ENCODE measurements around the gene PARM1. TPM values are rescaled to one million over a fixed set of nuclear protein-coding genes. Genes with fewer than 3 reads are reported as not detected.
"Not testable (repeated sequence)": the region's sequence is repeated elsewhere in the genome, so short reads cannot be mapped to it uniquely, and the experiment has no call there.

PARM1 gene
- total RNA-seq, 1 donor from 2014 or later = 0.07 TPM

- no peak for DNase-seq (ENCODE audit: low read depth, low spot score)
These were observed 50.3 kb downstream of the PARM1 start for GRCh38 chr4:74983253-74983635.

GRCh38 chr4:74990276-74990875 is 57.5 kb downstream of the PARM1 start:
- no peak for DNase-seq (ENCODE audit: low read depth, low spot score)

- not testable (repeated sequence) for DNase-seq (ENCODE audit: low read depth, low spot score)
These were observed 61.5 kb downstream of the PARM1 start for GRCh38 chr4:74994436-74994835.

- DNase-seq (ENCODE audit: low read depth, low spot score) = no peak
These were observed 64.1 kb downstream of the PARM1 start for GRCh38 chr4:74996996-74997395.

- DNase-seq (ENCODE audit: low read depth, low spot score) = no peak
These were observed 65.2 kb downstream of the PARM1 start for GRCh38 chr4:74997948-74998729.

- DNase-seq (ENCODE audit: low read depth, low spot score) = no peak
These were observed 66.9 kb downstream of the PARM1 start for GRCh38 chr4:74999714-75000309.

- no peak for DNase-seq (ENCODE audit: low read depth, low spot score)
These were observed 69.0 kb downstream of the PARM1 start for GRCh38 chr4:75001871-75002270.

- no peak for DNase-seq (ENCODE audit: low read depth, low spot score)
These were observed 69.5 kb downstream of the PARM1 start for GRCh38 chr4:75002381-75002780.

- no peak for DNase-seq (ENCODE audit: low read depth, low spot score)
These were observed 71.1 kb downstream of the PARM1 start for GRCh38 chr4:75003979-75004378.

- no peak for DNase-seq (ENCODE audit: low read depth, low spot score)
These were observed 72.1 kb downstream of the PARM1 start for GRCh38 chr4:75004755-75005668.

GRCh38 chr4:75005727-75006126 is 72.8 kb downstream of the PARM1 start:
- no peak for DNase-seq (ENCODE audit: low read depth, low spot score)

- no peak for DNase-seq (ENCODE audit: low read depth, low spot score)
These were observed 75.0 kb downstream of the PARM1 start for GRCh38 chr4:75007891-75008290.

- DNase-seq (ENCODE audit: low read depth, low spot score) = no peak
These were observed 76.2 kb downstream of the PARM1 start for GRCh38 chr4:75009138-75009537.

- no peak for DNase-seq (ENCODE audit: low read depth, low spot score)
These were observed 78.3 kb downstream of the PARM1 start for GRCh38 chr4:75011131-75011795.

GRCh38 chr4:75015627-75016026 is 82.7 kb downstream of the PARM1 start:
- DNase-seq (ENCODE audit: low read depth, low spot score) = no peak

- DNase-seq (ENCODE audit: low read depth, low spot score) = no peak
These were observed 83.6 kb downstream of the PARM1 start for GRCh38 chr4:75016472-75016871.

- DNase-seq (ENCODE audit: low read depth, low spot score) = no peak
These were observed 86.0 kb downstream of the PARM1 start for GRCh38 chr4:75018811-75019479.

GRCh38 chr4:75025431-75025830 is 92.5 kb downstream of the PARM1 start:
- DNase-seq (ENCODE audit: low read depth, low spot score) = no peak

- no peak for DNase-seq (ENCODE audit: low read depth, low spot score)
These were observed 95.4 kb downstream of the PARM1 start for GRCh38 chr4:75028196-75028854.

- no peak for DNase-seq (ENCODE audit: low read depth, low spot score)
These were observed 97.1 kb downstream of the PARM1 start for GRCh38 chr4:75030028-75030427.

Data from pulmonary artery endothelial cell (primary cell).